EL (cell line): Measurements from ENCODE around the gene ADCY6.

Experiments used
- DNase-seq: peaks from one replicate; pipeline ENCODE4 v3.0.0-alpha.2; 2016

ADCY6 gene

GRCh38 chr12:48788854-48789775 is at the start of gene ADCY6:
TSS of gene ADCY6 (minus strand) at chr12:48789089. CDS start at chr12:48783434, 5,655 bp downstream.
- DNase-seq = peak; percentile 63

GRCh38 chr12:48838048-48838447 is 49.2 kb upstream of the ADCY6 start:
- DNase-seq = no peak

- DNase-seq = no peak
Observed at GRCh38 chr12:48832321-48833060, 43.6 kb upstream of the ADCY6 start.

GRCh38 chr12:48831257-48831656 is 42.4 kb upstream of the ADCY6 start:
- DNase-seq = no peak

GRCh38 chr12:48828841-48829575 is 40.1 kb upstream of the ADCY6 start:
- no peak for DNase-seq

- no peak for DNase-seq
Observed at GRCh38 chr12:48828293-48828692, 39.4 kb upstream of the ADCY6 start.

GRCh38 chr12:48827513-48828096 is 38.7 kb upstream of the ADCY6 start:
- DNase-seq = no peak

GRCh38 chr12:48827026-48827425 is 38.1 kb upstream of the ADCY6 start:
- DNase-seq = no peak

- DNase-seq = no peak
Observed at GRCh38 chr12:48826209-48826855, 37.4 kb upstream of the ADCY6 start.

GRCh38 chr12:48824905-48825304 is 36.0 kb upstream of the ADCY6 start:
- DNase-seq = no peak

GRCh38 chr12:48824112-48824511 is 35.2 kb upstream of the ADCY6 start:
- DNase-seq = no peak

- DNase-seq = no peak
Observed at GRCh38 chr12:48823281-48823680, 34.4 kb upstream of the ADCY6 start.

GRCh38 chr12:48822711-48823110 is 33.8 kb upstream of the ADCY6 start:
- DNase-seq = no peak

- no peak for DNase-seq
Observed at GRCh38 chr12:48822139-48822538, 33.2 kb upstream of the ADCY6 start.

GRCh38 chr12:48819986-48820725 is 31.3 kb upstream of the ADCY6 start:
- no peak for DNase-seq

- peak; percentile 28 for DNase-seq
Observed at GRCh38 chr12:48818831-48819590, 30.1 kb upstream of the ADCY6 start.

- DNase-seq = peak; percentile 67
Observed at GRCh38 chr12:48817873-48818830, 29.3 kb upstream of the ADCY6 start, which contains the start of gene CACNB3. TSS of gene CACNB3 (plus strand) at chr12:48818496. CDS start at chr12:48818930, 434 bp downstream.

- no peak for DNase-seq
Observed at GRCh38 chr12:48816143-48816854, 27.4 kb upstream of the ADCY6 start.
